ENCODE results near the gene KDR.

DNA sequence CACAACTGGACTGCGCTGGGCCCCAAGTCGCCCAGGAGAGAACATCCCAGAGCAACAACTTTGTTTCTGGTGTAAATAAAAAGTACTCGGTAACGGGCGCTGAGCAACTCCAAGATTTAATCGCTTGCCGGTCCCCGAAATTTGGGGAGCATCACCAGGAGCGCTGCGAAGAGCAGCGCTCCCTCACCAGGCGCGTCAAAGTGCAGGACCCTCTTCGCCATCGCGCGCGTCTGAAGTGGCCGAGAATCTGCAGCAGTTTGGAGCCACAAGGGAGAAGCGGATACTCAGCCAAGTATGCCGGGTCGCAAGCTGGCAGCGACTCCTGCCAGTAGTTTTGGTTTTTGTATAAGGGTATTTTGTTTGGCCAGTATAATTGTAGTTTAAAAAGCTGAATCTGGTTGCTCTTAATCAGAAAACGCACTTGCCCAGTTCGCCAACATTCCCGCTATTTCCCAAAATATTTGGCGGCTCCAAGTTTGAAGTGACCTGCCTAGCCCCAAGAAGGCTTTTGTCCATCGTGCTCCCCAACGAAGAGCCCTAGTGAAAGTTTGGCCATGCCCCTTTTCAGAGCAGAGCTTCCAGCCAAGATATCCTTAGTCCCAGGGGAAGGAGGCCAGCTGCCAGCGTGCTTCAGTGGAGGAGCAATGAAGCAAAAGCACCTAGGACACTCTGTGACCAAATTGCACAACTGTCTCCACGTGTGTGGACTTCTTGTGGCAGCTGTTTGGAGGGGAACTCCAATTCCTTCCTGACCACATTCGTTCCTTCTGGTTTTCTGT, 557 bp upstream of the KDR start:
- no peak for TF ChIP-seq EZH2 (IDR thresholded peaks at IDR 0.05; ENCODE audit: borderline replicate concordance, low read length)
- TF ChIP-seq, protein P1, sequence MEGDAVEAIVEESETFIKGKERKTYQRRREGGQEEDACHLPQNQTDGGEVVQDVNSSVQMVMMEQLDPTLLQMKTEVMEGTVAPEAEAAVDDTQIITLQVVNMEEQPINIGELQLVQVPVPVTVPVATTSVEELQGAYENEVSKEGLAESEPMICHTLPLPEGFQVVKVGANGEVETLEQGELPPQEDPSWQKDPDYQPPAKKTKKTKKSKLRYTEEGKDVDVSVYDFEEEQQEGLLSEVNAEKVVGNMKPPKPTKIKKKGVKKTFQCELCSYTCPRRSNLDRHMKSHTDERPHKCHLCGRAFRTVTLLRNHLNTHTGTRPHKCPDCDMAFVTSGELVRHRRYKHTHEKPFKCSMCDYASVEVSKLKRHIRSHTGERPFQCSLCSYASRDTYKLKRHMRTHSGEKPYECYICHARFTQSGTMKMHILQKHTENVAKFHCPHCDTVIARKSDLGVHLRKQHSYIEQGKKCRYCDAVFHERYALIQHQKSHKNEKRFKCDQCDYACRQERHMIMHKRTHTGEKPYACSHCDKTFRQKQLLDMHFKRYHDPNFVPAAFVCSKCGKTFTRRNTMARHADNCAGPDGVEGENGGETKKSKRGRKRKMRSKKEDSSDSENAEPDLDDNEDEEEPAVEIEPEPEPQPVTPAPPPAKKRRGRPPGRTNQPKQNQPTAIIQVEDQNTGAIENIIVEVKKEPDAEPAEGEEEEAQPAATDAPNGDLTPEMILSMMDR (IDR thresholded peaks at IDR 0.05; ENCODE audit: low read length): no peak

Measured in OCI-LY1 (cell line).